Esophagus (tissue), 2 donors: ENCODE data around the gene RGS7. TPM values are rescaled to one million over a fixed set of nuclear protein-coding genes. Genes with fewer than 3 reads are reported as not detected.
"Not testable (repeated sequence)": the region's sequence is repeated elsewhere in the genome, so short reads cannot be mapped to it uniquely, and the experiment has no call there.

ENCODE experiments used
- H3K27ac ChIP-seq, 2 donors: one replicate each; pipeline ENCODE4 v1.5.1; 2013; ENCODE audit warnings: low read depth in 2 of 2, mild to moderate bottlenecking in 2 of 2, inconsistent platforms in 1 of 2, low read length in 1 of 2, moderate library complexity in 1 of 2
- H3K27me3 ChIP-seq, 2 donors: one replicate each; pipeline ENCODE4 v1.6.1; 2013; ENCODE audit warnings: low read length in 2 of 2, control low read depth in 1 of 2, mild to moderate bottlenecking in 1 of 2; ENCODE audit not compliant: insufficient read depth in 2 of 2, control insufficient read depth in 1 of 2
- H3K36me3 ChIP-seq, 2 donors: one replicate each; pipeline ENCODE4 v1.6.1; 2013; ENCODE audit warnings: low read length in 1 of 2; ENCODE audit not compliant: control insufficient read depth in 2 of 2, insufficient read depth in 2 of 2
- H3K4me1 ChIP-seq, 2 donors: one replicate each; pipeline ENCODE4 v1.6.1; 2013; ENCODE audit warnings: low read length in 1 of 2; ENCODE audit not compliant: control insufficient read depth in 2 of 2, insufficient read depth in 2 of 2
- H3K4me3 ChIP-seq, 2 donors: one replicate each; pipeline ENCODE4 v1.5.1; 2013; ENCODE audit warnings: low read length in 2 of 2, mild to moderate bottlenecking in 2 of 2, low read depth in 1 of 2, moderate library complexity in 1 of 2
- H3K9me3 ChIP-seq, 2 donors: one replicate each; pipeline ENCODE4 v1.6.1; 2013; ENCODE audit warnings: mild to moderate bottlenecking in 2 of 2, low read depth in 1 of 2, low read length in 1 of 2, moderate library complexity in 1 of 2; ENCODE audit not compliant: control insufficient read depth in 2 of 2, insufficient read depth in 1 of 2
- WGBS, 2 donors: extraction: QIAGEN DNeasy Blood & Tissue Kit; methylation state at CpG; one replicate each; pipeline ENCODE4 v1.1.7; 2013; 5-methylcytosine and 5-hydroxymethylcytosine counted together
- polyA plus RNA-seq, 2 donors: library from polyadenylated mRNA; stranded (reverse); fragments of 200-250 nt; gene quantifications; one replicate each; pipeline ENCODE4 v1.2.3, GENCODE V29; 2013
- donor health status: healthy with polysubstance abuse.
- donor health status: Bipolar disorder and iron deficiency.

Gene RGS7
- polyA plus RNA-seq, 2 donors: 0.02 TPM; not detected in 1

GRCh38 chr1:240905225-240905765, 451.7 kb downstream of the RGS7 start:
- Histone ChIP-seq H3K36me3 (no peaks in the 10 kb centered on the region), H3K4me1 (no peaks in the 10 kb centered on the region), H3K4me3 (no peak overlapping the region), H3K27ac (no peak overlapping the region), H3K9me3 (no peaks in the 10 kb centered on the region), H3K27me3 (no peaks in the 10 kb centered on the region)
- WGBS, 2 donors: 82 to 86% methylated on average over 6 of the region's 6 CpGs

GRCh38 chr1:240895424-240895823, 461.6 kb downstream of the RGS7 start:
- H3K36me3 ChIP-seq, H3K4me3 ChIP-seq, H3K9me3 ChIP-seq, H3K4me1 ChIP-seq, H3K27me3 ChIP-seq, H3K27ac ChIP-seq: not testable (repeated sequence)
- 79 to 89% methylated on average over 4 of the region's 4 CpGs for WGBS, 2 donors

GRCh38 chr1:240888787-240889048, 468.3 kb downstream of the RGS7 start:
- WGBS, 2 donors: 81 to 95% methylated on average over 11 of the region's 11 CpGs
- H3K9me3 ChIP-seq: peaks cover 0 to 2% of the 10 kb centered on the region in 2 donors

GRCh38 chr1:240888039-240888786, 468.8 kb downstream of the RGS7 start:
- no peak overlapping the region for H3K27ac ChIP-seq
- 52 to 61% methylated on average over 15 of the region's 15 CpGs for WGBS, 2 donors
- no peaks in the 10 kb centered on the region for H3K27me3 ChIP-seq
- no peak overlapping the region for H3K4me3 ChIP-seq
- no peaks in the 10 kb centered on the region for H3K36me3 ChIP-seq
- peaks cover 0 to 2% of the 10 kb centered on the region in 2 donors for H3K9me3 ChIP-seq
- no peaks in the 10 kb centered on the region for H3K4me1 ChIP-seq

More at GRCh38 chr1:240888787-240889048, 468.3 kb downstream of the RGS7 start:
- Histone ChIP-seq H3K27ac (no peak overlapping the region), H3K36me3 (no peaks in the 10 kb centered on the region), H3K27me3 (no peaks in the 10 kb centered on the region), H3K4me1 (no peaks in the 10 kb centered on the region), H3K4me3 (no peak overlapping the region)

GRCh38 chr1:240883490-240883889, 473.5 kb downstream of the RGS7 start:
- Histone ChIP-seq H3K27ac (no peak overlapping the region), H3K9me3 (peaks cover 2% of the 10 kb centered on the region in 2 donors), H3K36me3 (no peaks in the 10 kb centered on the region), H3K27me3 (no peaks in the 10 kb centered on the region), H3K4me3 (no peak overlapping the region), H3K4me1 (no peaks in the 10 kb centered on the region)
- WGBS, 2 donors: 83 to 91% methylated on average over 3 of the region's 3 CpGs

- not testable (repeated sequence) for H3K4me3 ChIP-seq, H3K27ac ChIP-seq, H3K27me3 ChIP-seq, H3K36me3 ChIP-seq, H3K9me3 ChIP-seq, H3K4me1 ChIP-seq
- 93 to 95% methylated on average over 6 of the region's 6 CpGs for WGBS, 2 donors
Observed at GRCh38 chr1:240882656-240883308, 474.2 kb downstream of the RGS7 start.

GRCh38 chr1:240878631-240879030, 478.4 kb downstream of the RGS7 start:
- Histone ChIP-seq H3K27me3 (no peaks in the 10 kb centered on the region), H3K9me3 (peaks cover 0 to 2% of the 10 kb centered on the region in 2 donors), H3K4me1 (no peaks in the 10 kb centered on the region), H3K27ac (no peak overlapping the region), H3K36me3 (no peaks in the 10 kb centered on the region), H3K4me3 (no peak overlapping the region)
- 86 to 90% methylated on average over 1 of the region's 1 CpG for WGBS, 2 donors

- Histone ChIP-seq H3K9me3 (peaks cover 0 to 2% of the 10 kb centered on the region in 2 donors), H3K4me1 (no peaks in the 10 kb centered on the region), H3K36me3 (no peaks in the 10 kb centered on the region), H3K27me3 (no peaks in the 10 kb centered on the region), H3K4me3 (no peak overlapping the region), H3K27ac (no peak overlapping the region)
- 86 to 90% methylated on average over 1 of the region's 1 CpG for WGBS, 2 donors
Observed at GRCh38 chr1:240877605-240878004, 479.4 kb downstream of the RGS7 start.

GRCh38 chr1:240876071-240876470, 480.9 kb downstream of the RGS7 start:
- no peaks in the 10 kb centered on the region for H3K27me3 ChIP-seq
- H3K4me1 ChIP-seq: no peaks in the 10 kb centered on the region
- no peak overlapping the region for H3K27ac ChIP-seq
- no peaks in the 10 kb centered on the region for H3K36me3 ChIP-seq
- H3K4me3 ChIP-seq: no peak overlapping the region
- WGBS, 2 donors: 80 to 84% methylated on average over 4 of the region's 4 CpGs
- H3K9me3 ChIP-seq: no peaks in the 10 kb centered on the region

- Histone ChIP-seq H3K4me1 (no peaks in the 10 kb centered on the region), H3K27me3 (no peaks in the 10 kb centered on the region)
- 88 to 90% methylated on average over 3 of the region's 3 CpGs for WGBS, 2 donors
Observed at GRCh38 chr1:240869071-240869470, 487.9 kb downstream of the RGS7 start.

More at GRCh38 chr1:240869071-240869470, 487.9 kb downstream of the RGS7 start:
- no peak overlapping the region for H3K4me3 ChIP-seq
- H3K36me3 ChIP-seq: no peaks in the 10 kb centered on the region
- peaks cover 0 to 6% of the 10 kb centered on the region in 2 donors for H3K9me3 ChIP-seq
- no peak overlapping the region for H3K27ac ChIP-seq
